ENCODE measurements around the gene ACD.

Gene ACD

DNA sequence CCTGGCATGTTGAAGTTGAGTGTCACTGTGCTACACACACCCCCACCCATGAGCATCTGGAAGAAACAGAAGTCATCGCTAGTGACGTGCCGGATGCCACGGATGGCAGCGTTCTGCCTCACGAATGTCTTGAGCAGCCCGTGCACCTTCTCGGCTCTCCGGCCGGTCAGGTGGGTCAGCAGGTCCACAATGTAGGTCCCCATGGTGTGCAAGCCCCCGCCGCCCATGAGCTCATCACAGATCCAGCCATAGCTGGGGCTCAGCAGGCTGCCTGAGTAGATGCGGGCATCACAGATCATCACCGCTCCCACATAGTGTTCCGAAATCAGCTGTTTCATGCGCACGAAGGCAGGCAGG lies 15.5 kb upstream of the ACD start:
- no peak for DNase-seq

DNA sequence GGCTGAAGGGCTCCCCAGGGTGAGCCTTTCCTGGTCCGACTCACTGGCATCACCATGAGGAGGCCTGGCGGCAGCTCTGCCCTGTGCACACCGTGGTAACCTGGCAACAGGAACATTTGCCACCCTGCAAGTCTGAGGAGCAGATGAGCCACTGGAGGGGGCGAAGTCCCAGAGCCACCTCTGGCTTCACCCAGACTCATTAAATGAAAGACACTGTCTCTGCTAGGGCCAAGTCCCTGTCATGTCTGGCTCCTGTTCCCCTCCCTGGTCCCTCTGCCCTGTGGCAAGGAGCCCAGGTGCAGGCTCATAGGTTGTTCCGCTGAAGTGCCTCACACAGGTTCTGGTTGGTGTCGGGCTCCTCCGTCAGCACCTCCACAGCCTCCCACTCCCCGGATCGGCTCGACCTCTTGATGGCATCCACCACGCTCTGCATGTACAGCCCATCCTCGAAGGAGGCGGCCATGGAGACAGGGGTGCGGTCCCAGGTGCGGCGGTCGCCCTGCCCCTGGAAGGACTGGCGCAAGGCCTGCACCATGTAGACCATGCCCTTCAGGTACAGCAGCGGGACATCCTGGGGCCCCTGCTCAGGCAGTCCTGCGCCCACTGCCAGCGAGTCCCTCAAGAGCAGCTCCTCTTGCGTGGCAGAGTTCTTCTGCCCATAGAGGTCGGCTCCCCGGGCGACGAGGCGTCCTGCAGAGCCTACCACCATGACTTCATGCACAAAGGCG lies 15.0 kb upstream of the ACD start:
- no peak for DNase-seq

DNA sequence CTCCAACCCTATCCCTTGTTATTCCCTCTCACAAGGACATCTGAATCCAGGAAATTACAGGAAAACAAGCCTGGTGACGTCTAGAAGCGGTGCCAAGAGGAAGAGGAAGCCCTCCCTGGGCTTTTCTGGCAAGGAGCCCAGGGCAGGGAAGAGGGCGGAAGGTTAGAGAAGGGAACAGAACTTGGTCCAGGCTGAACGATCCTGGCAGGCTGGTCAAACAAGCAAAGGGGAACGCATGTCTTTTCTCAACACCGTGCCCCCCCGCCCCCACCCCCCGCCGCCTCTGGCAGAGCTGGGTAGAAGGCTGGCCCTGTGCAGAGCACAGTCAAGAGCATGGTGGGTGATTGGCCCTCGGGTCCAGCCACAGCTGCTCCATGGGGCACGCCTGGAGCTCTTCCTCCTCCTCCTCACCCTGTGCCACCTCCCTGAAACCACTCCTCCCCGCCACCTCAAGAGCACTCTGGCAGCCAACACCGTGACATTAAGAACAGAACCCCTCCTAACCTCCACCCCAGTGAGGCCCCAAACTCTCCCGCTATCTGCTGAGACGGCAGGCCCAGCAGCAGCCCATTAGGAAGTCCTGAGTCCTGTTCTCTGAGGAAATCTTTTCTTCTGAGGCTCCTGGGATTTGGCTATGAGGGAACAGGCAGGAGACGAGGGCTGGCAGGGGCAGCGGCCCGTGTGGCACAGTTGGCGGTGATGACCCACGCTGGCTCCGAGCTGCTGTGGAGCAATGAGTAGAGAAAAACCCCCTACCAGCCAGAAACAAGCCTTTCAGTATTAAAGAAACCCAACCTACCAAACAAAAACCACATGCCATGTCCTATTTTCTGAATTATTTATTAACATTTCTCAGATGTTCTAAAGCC lies 13.9 kb upstream of the ACD start:
- peak; percentile 85 for DNase-seq

DNA sequence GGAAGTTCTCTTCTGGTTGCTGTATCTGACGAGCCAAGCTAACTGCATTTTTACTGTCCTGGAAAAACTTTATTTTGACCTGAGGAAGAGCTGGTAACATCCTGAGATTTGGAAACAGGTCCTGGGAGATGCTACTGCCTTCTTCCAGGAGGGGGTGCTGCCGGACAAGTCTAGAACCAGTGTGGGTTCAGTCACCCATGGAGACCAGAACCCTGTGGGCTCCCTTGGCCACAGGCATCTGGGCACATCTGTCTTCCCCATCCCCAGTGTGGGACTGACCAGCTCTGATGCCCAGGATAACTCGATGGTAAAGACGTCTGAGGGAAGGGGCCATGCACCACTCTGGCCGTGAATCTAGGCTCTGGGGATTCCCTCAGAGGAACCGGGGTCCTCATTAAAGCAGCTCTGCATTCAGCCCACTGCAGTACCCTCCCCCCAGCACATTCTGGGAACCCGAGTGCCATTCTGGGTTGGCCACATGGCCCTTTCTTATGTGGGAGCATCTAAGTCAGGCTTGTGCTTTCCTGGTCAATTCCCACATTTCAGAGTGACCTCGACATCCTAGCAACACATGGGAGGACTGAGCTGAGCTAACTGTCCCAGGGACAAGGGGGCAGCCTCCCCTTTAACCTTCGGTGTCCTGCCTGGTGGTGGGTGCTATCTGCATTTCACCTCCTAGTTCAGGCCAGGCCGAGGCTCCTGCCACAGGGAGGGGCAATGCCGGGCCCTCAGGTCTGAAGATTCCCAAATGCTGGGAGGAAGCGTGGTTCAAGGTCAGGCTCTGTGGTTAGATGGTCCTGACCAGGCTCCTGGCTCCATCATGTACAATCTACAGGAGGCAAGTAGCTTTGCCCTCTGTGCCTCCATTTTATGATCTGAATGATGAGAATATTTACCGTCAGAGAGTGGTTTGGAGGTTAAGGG lies 12.9 kb upstream of the ACD start:
- peak; percentile 84 for DNase-seq

DNA sequence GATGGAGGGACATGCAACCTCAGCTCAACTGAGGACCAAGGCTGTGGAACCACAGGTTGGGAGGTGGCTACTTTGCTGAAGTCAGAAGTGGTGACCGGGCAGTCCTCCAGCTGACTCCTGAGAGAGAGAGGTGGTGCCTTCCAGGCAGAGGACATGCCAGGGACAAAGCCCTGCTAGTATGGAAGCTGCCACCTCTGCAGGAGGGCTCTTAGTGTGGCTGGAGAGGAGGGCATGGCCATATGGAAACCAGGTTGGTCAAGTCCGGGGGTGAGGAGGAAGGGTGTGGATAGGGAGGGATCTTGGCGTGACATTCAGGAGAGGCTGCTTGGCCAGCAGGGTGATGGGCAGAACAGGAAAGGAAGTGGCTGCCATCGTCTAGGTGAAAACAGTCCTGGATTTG lies 12.2 kb upstream of the ACD start:
- DNase-seq, result no peak

DNA sequence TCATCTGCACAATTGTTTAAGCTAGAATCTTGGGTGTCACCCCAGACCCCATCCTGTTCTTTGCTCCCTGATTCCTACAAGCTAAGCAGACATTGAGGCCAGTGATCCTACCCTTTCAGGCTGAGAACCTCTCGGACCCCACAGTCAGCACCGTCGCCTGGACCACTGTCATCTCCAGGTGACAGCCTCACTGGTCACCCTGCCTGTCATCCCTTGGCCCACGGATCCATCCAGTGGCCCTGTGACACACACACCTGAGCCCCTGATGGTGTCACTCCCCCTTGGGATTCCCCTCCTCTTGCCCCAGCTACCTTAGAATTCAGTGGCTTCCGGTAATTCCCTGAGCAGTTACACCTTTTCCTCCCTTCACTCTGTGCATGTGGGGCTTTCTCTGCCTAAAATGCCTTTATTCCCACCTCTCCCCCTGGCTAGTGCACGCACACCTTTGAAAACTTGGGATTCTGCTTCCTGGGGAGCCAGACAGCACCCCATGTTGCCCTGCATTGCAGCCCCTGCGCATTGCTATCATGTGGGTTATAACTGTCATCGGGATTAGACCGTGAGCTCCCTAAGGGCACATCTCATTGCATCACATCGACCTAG lies 9.5 kb upstream of the ACD start:
- DNase-seq, result no peak

DNA sequence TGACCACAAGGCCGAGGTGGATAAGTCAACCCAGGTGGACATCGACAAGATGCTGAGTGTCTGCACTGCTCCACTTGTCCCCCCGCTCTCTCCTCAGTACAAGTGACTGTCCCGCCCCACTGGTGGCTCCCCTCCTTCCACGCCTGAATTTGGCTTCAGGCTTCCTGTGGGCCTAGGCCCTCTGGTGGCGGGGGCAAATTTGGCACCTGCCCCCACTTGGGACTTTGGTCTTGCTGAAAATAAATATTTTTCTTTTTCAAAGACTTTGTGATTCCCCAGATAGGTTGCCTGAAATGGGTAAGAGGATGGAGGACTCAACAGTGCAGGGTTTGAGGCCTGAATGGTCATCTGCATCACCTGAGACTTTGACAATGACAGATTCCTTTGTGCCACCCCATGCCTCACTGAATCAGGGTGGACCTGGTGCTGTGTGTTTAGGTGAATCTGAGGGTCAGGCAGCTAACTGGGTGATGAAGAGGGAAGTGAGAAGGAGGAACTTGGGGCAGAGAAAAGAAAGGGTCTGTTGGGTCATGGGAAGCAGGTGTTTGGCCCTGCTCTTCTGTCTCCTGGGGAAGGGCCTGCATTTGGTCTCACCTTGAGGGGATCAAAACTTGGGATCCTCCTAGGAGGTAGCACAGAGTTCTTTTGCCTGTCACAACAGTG lies 8.6 kb upstream of the ACD start:
- peak; percentile 28 for DNase-seq

DNA sequence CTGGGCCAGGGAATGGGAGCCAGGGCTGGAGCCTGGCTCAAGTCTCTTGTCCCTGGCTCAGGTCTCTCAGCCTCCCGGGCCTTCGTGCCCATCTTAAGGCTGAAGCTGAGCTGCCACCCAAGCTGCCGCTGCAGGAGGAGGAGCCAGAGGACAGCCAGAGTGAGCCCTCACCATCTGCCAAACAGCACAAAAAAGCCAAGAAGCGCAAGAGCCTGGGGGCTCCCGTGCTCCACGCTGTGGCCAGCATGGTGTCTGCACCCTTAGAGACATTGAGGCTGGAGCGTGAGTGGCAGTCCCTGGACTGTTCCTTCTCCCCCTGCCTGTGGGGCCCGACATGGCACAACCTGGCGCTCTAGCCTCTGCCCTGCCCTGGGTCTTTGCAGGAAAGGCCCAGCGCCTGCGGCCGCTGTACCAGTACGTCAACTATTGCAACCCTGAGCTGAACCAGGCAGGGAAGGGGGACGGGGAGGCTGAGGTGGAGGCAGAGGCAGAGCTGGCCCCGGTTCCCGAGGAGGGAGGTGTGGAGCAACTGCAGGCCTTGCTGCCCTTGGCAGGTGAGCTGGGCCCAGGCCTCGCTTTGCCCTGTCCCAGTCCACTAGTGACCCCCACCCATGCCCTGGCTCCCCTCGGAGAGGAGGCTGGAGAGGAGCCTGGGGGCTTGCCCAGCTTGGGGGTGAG lies 7.9 kb upstream of the ACD start:
- peak; percentile 90 for DNase-seq

DNA sequence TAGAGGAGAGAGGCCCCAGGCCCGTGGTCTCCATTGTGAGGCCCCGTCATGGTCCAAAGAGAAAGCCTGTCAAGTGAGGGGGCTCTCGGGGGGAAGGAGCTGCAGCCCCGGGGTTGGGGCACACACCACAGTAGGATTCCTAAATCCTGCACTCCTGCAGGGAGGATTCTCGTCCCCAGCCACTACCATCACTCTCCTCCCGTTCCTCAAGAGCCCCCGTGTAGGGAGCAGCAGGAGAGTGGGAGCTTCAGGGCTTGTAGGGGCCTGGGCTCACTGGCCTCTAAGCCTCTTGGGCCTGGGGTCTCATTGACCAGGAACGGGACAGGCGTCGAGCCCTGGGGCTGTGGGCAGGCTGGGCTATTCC lies 7.4 kb upstream of the ACD start:
- no peak for DNase-seq

DNA sequence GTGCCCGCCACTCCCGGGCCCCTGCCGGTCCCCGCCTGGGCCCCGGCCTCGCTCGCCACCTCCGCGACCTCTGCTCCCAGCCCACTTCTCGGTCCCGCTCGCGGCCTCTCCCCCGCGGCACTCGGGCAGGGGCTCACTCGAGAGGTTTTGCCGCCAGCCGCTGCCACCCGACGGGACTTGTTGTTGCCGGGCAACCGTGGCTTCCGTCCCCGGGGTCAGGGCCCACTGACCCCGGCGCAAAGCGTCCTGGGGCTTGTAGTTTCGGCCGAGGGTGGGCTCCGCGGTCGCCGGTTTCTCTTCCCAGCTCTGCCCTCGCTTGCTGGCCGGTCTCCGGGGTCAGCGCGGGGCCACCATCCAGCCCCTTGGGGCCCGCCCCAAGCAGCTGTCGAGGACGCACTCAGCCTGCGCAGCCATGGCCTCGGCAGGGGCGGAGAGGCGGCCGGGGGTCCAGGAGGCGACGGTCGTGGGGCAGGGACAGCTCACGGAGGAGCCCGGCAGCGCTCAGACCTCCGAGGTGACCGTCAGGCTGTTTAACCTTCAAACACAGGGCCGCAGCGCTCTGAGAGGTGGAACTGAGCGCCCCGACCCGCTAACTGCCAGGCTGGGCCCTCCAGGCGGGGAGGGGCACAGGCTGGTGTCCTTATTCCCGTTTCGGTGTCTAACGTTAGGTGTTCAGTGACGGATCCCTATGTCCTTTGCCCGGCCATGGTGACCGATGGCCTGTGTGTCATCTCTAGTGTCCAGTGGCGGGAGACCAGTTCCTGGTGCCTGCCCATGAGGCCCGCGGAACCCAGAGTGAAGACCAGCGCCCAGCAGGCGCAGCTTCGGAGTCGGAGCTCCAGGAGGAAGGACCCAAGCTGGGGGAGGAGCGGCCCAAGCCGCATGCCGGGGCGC lies 6.7 kb upstream of the ACD start, which contains the start of the genes C16orf86 and ENKD1:
C16orf86 (plus strand) TSS at position 256 of the 894 bp plus-strand sequence; CDS start at position 413, 157 bp downstream.
ENKD1 (minus strand) TSS at position 192 of the 894 bp plus-strand sequence. CDS start 308 bp downstream, outside the sequence.
- peak; percentile 88 for DNase-seq

DNA sequence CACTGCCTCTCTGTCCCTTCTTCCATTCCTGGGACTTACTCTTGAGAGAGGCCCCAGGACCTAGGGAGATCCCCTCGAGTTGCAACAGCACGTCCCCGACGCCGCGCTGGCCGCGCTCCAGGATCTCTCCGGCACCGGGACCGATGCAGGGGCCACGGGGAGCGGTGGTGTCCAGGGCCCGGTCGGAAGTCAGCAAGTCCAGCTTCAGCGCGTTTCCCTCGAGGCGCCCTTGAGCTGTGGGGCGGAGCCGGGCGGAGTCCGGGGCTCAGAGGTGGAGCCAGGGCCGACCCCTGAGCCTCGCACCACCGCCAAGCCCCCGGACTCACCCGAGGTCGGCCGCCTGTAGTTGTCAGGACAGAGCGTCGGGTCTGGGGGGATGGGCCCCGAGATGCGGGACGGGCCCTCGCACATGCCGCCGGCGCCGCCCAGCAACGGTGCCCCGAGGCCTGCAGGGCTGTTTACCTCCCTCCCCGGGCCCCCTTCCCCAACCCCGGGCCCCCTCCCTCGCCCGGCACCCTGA lies 6.0 kb upstream of the ACD start:
- peak; percentile 23 for DNase-seq

DNA sequence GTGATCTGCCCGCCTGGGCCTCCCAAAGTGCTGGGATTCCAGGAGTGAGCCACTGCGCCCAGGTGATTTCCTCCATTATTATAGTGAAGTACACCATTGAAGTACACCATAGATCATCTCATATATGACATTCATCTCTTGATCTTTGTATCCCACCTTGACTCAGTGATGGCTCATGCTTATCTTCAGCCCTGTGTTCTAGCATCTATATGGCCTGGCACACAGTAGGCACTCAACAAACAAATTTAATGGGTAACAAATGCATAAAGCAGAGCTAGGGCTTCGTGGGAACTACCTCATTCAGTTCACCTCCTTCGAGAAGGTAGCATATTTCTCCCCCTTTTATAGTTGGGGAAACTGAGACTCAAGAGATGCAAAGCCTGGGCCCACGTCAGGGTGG lies 5.5 kb upstream of the ACD start:
- DNase-seq, result no peak

DNA sequence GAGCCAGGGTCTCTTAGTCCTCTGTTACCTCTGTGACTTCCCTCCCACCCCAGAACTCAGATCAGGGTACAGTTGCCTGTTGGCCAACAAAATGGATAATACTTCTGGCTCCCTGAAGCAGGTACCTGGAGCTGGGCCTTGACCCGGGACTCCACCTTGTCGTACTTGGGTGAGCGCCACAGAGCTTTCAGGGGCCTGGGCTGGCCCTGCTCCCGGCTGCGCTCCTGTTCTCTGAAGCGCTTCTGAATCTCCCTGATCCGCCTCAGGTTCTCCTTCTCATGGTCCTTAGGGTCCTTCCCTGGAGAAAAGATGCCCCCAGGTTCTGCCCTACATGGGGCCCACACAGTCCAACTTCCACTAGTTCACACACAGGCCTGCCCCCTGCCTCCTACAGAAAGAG lies 4.8 kb upstream of the ACD start:
- no peak for DNase-seq

DNA sequence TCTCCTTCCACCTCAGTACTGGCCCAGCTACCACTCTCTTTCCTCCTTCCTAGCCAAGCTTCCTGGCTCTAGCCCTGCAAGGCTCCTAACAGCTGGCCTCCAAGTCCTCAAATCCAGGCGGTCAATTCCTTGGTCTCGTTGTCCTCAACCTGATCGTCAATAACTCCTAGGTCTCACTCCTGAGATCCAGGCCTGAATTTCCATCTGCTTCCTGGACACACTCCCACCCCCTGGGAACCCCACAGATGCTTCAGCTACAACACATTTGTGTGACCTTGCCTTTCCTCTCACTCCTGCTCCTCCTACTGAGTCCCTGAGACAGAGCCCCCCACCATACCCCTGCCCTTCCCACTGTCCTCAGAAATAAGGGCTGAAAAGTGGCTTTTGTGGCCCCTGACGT lies 4.2 kb upstream of the ACD start:
- DNase-seq, result no peak

DNA sequence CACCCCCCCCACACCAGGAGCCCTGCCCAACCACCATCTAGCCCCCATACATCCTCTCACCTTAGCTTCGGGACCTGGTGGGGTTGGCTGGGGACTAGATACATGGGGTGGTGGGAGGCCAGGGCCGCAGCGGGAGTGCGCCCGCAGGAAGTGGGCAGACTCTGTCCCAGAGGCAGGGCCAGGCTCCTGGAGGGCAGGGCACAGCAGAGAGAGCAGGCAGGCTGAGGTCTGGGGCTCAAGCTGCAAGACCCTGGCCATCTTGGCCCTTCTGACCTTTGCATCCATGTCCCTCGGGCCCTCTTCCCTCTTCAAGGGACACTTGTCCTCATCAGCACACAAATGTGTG lies 3.8 kb upstream of the ACD start:
- no peak for DNase-seq

DNA sequence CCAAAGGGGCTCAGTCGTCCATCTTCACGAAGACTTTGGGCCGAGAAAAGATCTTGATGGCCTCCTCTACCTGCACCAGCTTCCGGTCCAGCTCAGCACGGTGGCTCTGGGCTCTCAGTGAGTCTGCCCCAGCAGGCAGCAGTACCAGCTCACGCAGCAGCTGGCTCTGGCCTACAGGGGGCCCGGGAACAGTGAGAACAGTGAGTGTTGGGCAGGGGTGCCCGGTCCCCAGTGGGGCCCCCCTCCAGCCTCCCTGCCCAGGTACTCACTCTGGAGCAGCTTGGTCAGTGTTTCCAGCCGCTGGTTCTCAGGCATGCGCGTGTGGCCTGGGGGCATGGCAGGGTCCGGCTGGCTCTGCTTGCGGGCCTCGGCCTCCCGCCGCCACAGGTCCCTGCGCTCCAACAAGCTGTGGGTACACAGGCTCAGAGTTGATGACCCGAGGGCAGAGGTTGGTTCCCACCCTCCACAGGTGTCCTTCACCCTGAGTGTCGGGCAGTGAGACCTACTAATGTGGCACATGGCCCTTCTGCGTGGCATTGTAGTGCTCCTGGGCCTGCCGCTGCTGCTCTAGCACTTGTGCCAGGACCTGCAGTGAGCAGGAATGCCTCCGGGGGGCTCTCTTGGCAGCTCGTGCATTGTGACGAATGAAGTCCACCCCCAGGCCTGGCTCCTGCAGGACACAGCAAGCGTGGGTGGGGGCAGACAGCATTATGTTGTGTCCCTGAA lies 3.3 kb upstream of the ACD start:
- peak; percentile 42 for DNase-seq

DNA sequence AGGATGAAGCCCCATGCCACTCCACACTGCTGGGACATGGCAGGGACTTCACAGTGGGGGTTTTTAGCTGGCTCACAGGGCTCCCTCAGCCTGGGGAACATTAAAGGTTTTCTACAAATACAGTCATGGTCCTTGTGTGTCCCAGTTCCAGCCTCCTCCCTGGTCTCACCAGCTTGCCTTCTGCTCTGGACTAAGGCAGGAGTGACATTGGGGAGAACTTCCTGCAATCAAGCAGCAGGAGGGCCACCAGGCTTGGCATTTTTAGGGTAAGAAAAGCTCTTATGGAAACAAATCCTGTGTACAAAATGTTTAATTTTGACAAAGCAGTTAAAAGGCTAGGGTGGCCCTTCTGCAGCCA lies 2.6 kb upstream of the ACD start:
- no peak for DNase-seq

DNA sequence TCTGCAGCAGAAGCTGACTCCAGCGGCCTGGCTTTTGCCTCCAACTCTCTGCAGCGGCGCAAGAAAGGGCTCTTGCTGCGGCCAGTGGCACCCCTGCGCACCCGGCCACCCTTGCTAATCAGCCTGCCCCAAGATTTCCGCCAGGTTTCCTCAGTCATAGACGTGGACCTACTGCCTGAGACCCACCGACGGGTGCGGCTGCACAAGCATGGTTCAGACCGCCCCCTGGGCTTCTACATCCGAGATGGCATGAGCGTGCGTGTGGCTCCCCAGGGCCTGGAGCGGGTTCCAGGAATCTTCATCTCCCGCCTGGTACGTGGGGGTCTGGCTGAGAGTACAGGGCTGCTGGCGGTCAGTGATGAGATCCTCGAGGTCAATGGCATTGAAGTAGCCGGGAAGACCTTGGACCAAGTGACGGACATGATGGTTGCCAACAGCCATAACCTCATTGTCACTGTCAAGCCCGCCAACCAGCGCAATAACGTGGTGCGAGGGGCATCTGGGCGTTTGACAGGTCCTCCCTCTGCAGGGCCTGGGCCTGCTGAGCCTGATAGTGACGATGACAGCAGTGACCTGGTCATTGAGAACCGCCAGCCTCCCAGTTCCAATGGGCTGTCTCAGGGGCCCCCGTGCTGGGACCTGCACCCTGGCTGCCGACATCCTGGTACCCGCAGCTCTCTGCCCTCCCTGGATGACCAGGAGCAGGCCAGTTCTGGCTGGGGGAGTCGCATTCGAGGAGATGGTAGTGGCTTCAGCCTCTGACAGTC lies 2.0 kb upstream of the ACD start:
- DNase-seq, result no peak

All from suppressor macrophage treated with lipopolysaccharide for 4 hours (primary cell).